Activated naive CD4-positive, alpha-beta T cell treated with Interleukin-2 at 50 U/mL for 16 hours (primary cell): ENCODE measurements around the gene UTP25.

Experiments
- DNase-seq: peaks from one replicate; pipeline ENCODE4 v3.0.0-alpha.2; 2020

The UTP25 gene

GRCh38 chr1:209807509-209807908 lies 20.3 kb upstream of the UTP25 start:
- DNase-seq, result no peak

GRCh38 chr1:209808059-209808581 lies 19.7 kb upstream of the UTP25 start:
- DNase-seq, result no peak

- DNase-seq, result no peak
These were observed 18.2 kb upstream of the UTP25 start for GRCh38 chr1:209809611-209810010.

GRCh38 chr1:209810783-209811182 lies 17.0 kb upstream of the UTP25 start:
- no peak for DNase-seq

GRCh38 chr1:209813902-209814301 lies 13.9 kb upstream of the UTP25 start:
- DNase-seq, result no peak

GRCh38 chr1:209815490-209815889 lies 12.3 kb upstream of the UTP25 start:
- no peak for DNase-seq

GRCh38 chr1:209815931-209816341 lies 11.8 kb upstream of the UTP25 start:
- no peak for DNase-seq

- DNase-seq, result no peak
These were observed 10.8 kb upstream of the UTP25 start for GRCh38 chr1:209816923-209817322.

- no peak for DNase-seq
These were observed 10.1 kb upstream of the UTP25 start for GRCh38 chr1:209817691-209818090.

- DNase-seq, result no peak
These were observed 8.7 kb upstream of the UTP25 start for GRCh38 chr1:209819058-209819457.

- no peak for DNase-seq
These were observed 6.8 kb upstream of the UTP25 start for GRCh38 chr1:209820986-209821385.

GRCh38 chr1:209822706-209823105 lies 5.1 kb upstream of the UTP25 start:
- DNase-seq, result no peak

GRCh38 chr1:209823143-209824041 lies 4.4 kb upstream of the UTP25 start:
- peak; percentile 8 for DNase-seq

- no peak for DNase-seq
These were observed 2.0 kb upstream of the UTP25 start for GRCh38 chr1:209825591-209826434.

- no peak for DNase-seq
These were observed 1.9 kb downstream of the UTP25 start for GRCh38 chr1:209829716-209830115.

GRCh38 chr1:209830722-209831121 lies 3.0 kb downstream of the UTP25 start:
- DNase-seq, result no peak

GRCh38 chr1:209831615-209832014 lies 3.8 kb downstream of the UTP25 start:
- no peak for DNase-seq

GRCh38 chr1:209835782-209836298 lies 8.1 kb downstream of the UTP25 start:
- DNase-seq, result no peak

- no peak for DNase-seq
These were observed 9.9 kb downstream of the UTP25 start for GRCh38 chr1:209837671-209838070.

- DNase-seq, result no peak
These were observed 10.8 kb downstream of the UTP25 start for GRCh38 chr1:209838537-209838936.

- DNase-seq, result no peak
These were observed 12.2 kb downstream of the UTP25 start for GRCh38 chr1:209839875-209840546.

- no peak for DNase-seq
These were observed 12.8 kb downstream of the UTP25 start for GRCh38 chr1:209840611-209841010.
